Activated CD4-positive, alpha-beta T cell treated with anti-CD3 and anti-CD28 coated beads, Interleukin-2, amount 10 ng/mL, durations not matched to agents 24 days and 14 days (primary cell): ENCODE data around the gene ZC3H18. TPM values are rescaled to one million over a fixed set of nuclear protein-coding genes. Genes with fewer than 3 reads are reported as not detected.

ENCODE experiments used
- DNase-seq: peaks from one replicate; pipeline ENCODE4 v3.0.0; 2022
- H3K27ac Mint-ChIP-seq: one replicate; pipeline ENCODE4 v1.8.0; 2022; ENCODE audit warnings: mild to moderate bottlenecking, mixed read lengths
- H3K27me3 Mint-ChIP-seq: one replicate; pipeline ENCODE4 v1.8.0; 2022; ENCODE audit warnings: mixed read lengths
- H3K36me3 Mint-ChIP-seq: one replicate; pipeline ENCODE4 v1.8.0; 2022; ENCODE audit warnings: low read depth, mild to moderate bottlenecking, mixed read lengths
- H3K4me1 Mint-ChIP-seq: one replicate; pipeline ENCODE4 v1.8.0; 2021; ENCODE audit warnings: mixed read lengths
- H3K4me3 Mint-ChIP-seq: one replicate; pipeline ENCODE4 v1.8.0; 2022; ENCODE audit warnings: mild to moderate bottlenecking, moderate library complexity, mixed read lengths
- H3K9me3 Mint-ChIP-seq: one replicate; pipeline ENCODE4 v1.8.0; 2021; ENCODE audit warnings: mixed read lengths
- intact Hi-C: fragments of 100-400 bp; cut with micrococcal nuclease; formaldehyde crosslinking; loops from one replicate; pipeline ENCODE4 v1.15.1; 2023
- total RNA-seq: library from RNA; stranded (reverse); gene quantifications from 2 replicates; pipeline ENCODE4 v1.2.3, GENCODE V29; 2022

ZC3H18 gene
- total RNA-seq = 106 and 118 TPM in 2 replicates

GRCh38 chr16:88569985-88570690 lies at the start of gene ZC3H18:
Gene ZC3H18, plus strand, starts transcription at chr16:88570403. Its CDS starts 6,721 bp downstream, at chr16:88577124.
- intact Hi-C loops = loop anchor here (1.0 to 2.0 kb wide), 3 partner anchors 81 to 136 kb away; partner anchors contain the start of genes CTU2, CYBA and RNF166
- peak; percentile 99 for DNase-seq
- H3K27ac Mint-ChIP-seq = peak within 1 kb of the TSS; percentile 90
- H3K9me3 Mint-ChIP-seq = no peaks in the 10 kb centered on the region
- peaks cover 36% of the 10 kb centered on the region for H3K4me1 Mint-ChIP-seq
- no peaks in the 10 kb centered on the region for H3K27me3 Mint-ChIP-seq
- H3K36me3 Mint-ChIP-seq = peaks cover 14% of the 10 kb centered on the region
- peak within 1 kb of the TSS; percentile 91 for H3K4me3 Mint-ChIP-seq

GRCh38 chr16:88521674-88522073 lies 48.5 kb upstream of the ZC3H18 start:
- intact Hi-C loops = no loop called here
- Mint-ChIP-seq H3K27me3 (no peaks in the 10 kb centered on the region), H3K9me3 (peaks cover 31% of the 10 kb centered on the region), H3K4me1 (no peaks in the 10 kb centered on the region), H3K36me3 (peaks cover 10% of the 10 kb centered on the region), H3K4me3 (no peak overlapping the region), H3K27ac (no peak overlapping the region)
- no peak for DNase-seq

GRCh38 chr16:88522276-88522949 lies 47.8 kb upstream of the ZC3H18 start:
- Mint-ChIP-seq H3K27ac (no peak overlapping the region), H3K27me3 (no peaks in the 10 kb centered on the region), H3K36me3 (peaks cover 10% of the 10 kb centered on the region), H3K9me3 (peaks cover 29% of the 10 kb centered on the region), H3K4me3 (no peak overlapping the region), H3K4me1 (no peaks in the 10 kb centered on the region)
- intact Hi-C loops = no loop called here
- DNase-seq = no peak

GRCh38 chr16:88523309-88524161 lies 46.7 kb upstream of the ZC3H18 start:
- no peak overlapping the region for H3K4me3 Mint-ChIP-seq
- no peak for DNase-seq
- peaks cover 9% of the 10 kb centered on the region for H3K36me3 Mint-ChIP-seq
- no peaks in the 10 kb centered on the region for H3K4me1 Mint-ChIP-seq
- peaks cover 17% of the 10 kb centered on the region for H3K9me3 Mint-ChIP-seq
- intact Hi-C loops = no loop called here
- peak overlapping the region; percentile 37 for H3K27ac Mint-ChIP-seq
- no peaks in the 10 kb centered on the region for H3K27me3 Mint-ChIP-seq

- intact Hi-C loops = no loop called here
- Mint-ChIP-seq H3K9me3 (peaks cover 9% of the 10 kb centered on the region), H3K27ac (no peak overlapping the region), H3K27me3 (no peaks in the 10 kb centered on the region), H3K36me3 (peaks cover 6% of the 10 kb centered on the region), H3K4me3 (no peak overlapping the region), H3K4me1 (no peaks in the 10 kb centered on the region)
- DNase-seq = no peak
Observed at GRCh38 chr16:88524274-88524972, 45.8 kb upstream of the ZC3H18 start.

GRCh38 chr16:88524973-88525662 lies 45.1 kb upstream of the ZC3H18 start:
- peaks cover 3% of the 10 kb centered on the region for H3K9me3 Mint-ChIP-seq
- no peak for DNase-seq
- H3K36me3 Mint-ChIP-seq = peaks cover 2% of the 10 kb centered on the region
- H3K4me1 Mint-ChIP-seq = no peaks in the 10 kb centered on the region
- no peak overlapping the region for H3K27ac Mint-ChIP-seq
- intact Hi-C loops = no loop called here
- H3K27me3 Mint-ChIP-seq = no peaks in the 10 kb centered on the region
- no peak overlapping the region for H3K4me3 Mint-ChIP-seq

GRCh38 chr16:88525663-88525990 lies 44.6 kb upstream of the ZC3H18 start:
- DNase-seq = no peak
- Mint-ChIP-seq H3K36me3 (no peaks in the 10 kb centered on the region), H3K9me3 (no peaks in the 10 kb centered on the region), H3K27me3 (no peaks in the 10 kb centered on the region), H3K27ac (no peak overlapping the region), H3K4me1 (no peaks in the 10 kb centered on the region), H3K4me3 (no peak overlapping the region)
- intact Hi-C loops = no loop called here

- no peaks in the 10 kb centered on the region for H3K4me1 Mint-ChIP-seq
- intact Hi-C loops = no loop called here
Observed at GRCh38 chr16:88526008-88526905, 43.9 kb upstream of the ZC3H18 start.

GRCh38 chr16:88526906-88527185 lies 43.4 kb upstream of the ZC3H18 start:
- Mint-ChIP-seq H3K4me3 (no peak overlapping the region), H3K9me3 (no peaks in the 10 kb centered on the region), H3K4me1 (no peaks in the 10 kb centered on the region), H3K27me3 (no peaks in the 10 kb centered on the region), H3K27ac (no peak overlapping the region), H3K36me3 (no peaks in the 10 kb centered on the region)
- intact Hi-C loops = loop anchor here (1.0 kb wide), 1 partner anchor 84 kb away; no protein-coding TSS in a partner anchor
- DNase-seq = no peak

More at GRCh38 chr16:88526008-88526905, 43.9 kb upstream of the ZC3H18 start:
- Mint-ChIP-seq H3K9me3 (no peaks in the 10 kb centered on the region), H3K36me3 (no peaks in the 10 kb centered on the region), H3K4me3 (no peak overlapping the region), H3K27ac (no peak overlapping the region), H3K27me3 (no peaks in the 10 kb centered on the region)
- no peak for DNase-seq

GRCh38 chr16:88527186-88527936 lies 42.8 kb upstream of the ZC3H18 start:
- Mint-ChIP-seq H3K9me3 (no peaks in the 10 kb centered on the region), H3K4me3 (no peak overlapping the region), H3K4me1 (no peaks in the 10 kb centered on the region), H3K36me3 (no peaks in the 10 kb centered on the region), H3K27me3 (no peaks in the 10 kb centered on the region), H3K27ac (no peak overlapping the region)
- peak; percentile 91 for DNase-seq
- intact Hi-C loops = loop anchor here (1.0 kb wide), 1 partner anchor 84 kb away; no protein-coding TSS in a partner anchor

GRCh38 chr16:88527937-88528743 lies 42.1 kb upstream of the ZC3H18 start:
- peak overlapping the region; percentile 45 for H3K27ac Mint-ChIP-seq
- DNase-seq = no peak
- no peaks in the 10 kb centered on the region for H3K36me3 Mint-ChIP-seq
- no peak overlapping the region for H3K4me3 Mint-ChIP-seq
- H3K9me3 Mint-ChIP-seq = no peaks in the 10 kb centered on the region
- no peaks in the 10 kb centered on the region for H3K4me1 Mint-ChIP-seq
- H3K27me3 Mint-ChIP-seq = no peaks in the 10 kb centered on the region
- intact Hi-C loops = loop anchor here (1.0 kb wide), 1 partner anchor 85 kb away; no protein-coding TSS in a partner anchor
